Suprapubic skin (tissue), 3 donors: ENCODE results near the gene FCGR1A.
"Not testable (repeated sequence)": the region's sequence is repeated elsewhere in the genome, so short reads cannot be mapped to it uniquely, and the experiment has no call there.

Experiments
- CTCF ChIP-seq, 2 donors: fragments of 200-600 bp in 1 of 2; fragments of 450-650 bp in 1 of 2; sonication (generic) in 1 of 2; IDR thresholded peaks; one replicate each; pipeline ENCODE4 v1.5.1; 2016 to 2019; ENCODE audit warnings: antibody characterized with exemption in 2 of 2, mild to moderate bottlenecking in 1 of 2, moderate library complexity in 1 of 2
- POLR2A ChIP-seq, 2 donors: fragments of 450-650 bp; IDR thresholded peaks; one replicate each; pipeline ENCODE4 v1.6.1; 2017; ENCODE audit warnings: antibody characterized with exemption in 2 of 2, mild to moderate bottlenecking in 2 of 2, moderate library complexity in 2 of 2

GRCh38 chr1:149781413-149781984, 995 bp upstream of the FCGR1A start:
- TF ChIP-seq CTCF, POLR2A (IDR thresholded peaks at IDR 0.05): not testable (repeated sequence)
